Gastroesophageal sphincter (tissue), 4 donors: Measurements from ENCODE around the gene TNK2. TPM values are rescaled to one million over a fixed set of nuclear protein-coding genes. Genes with fewer than 3 reads are reported as not detected.

ENCODE experiments used
- ATAC-seq: fragments of 150-250 bp; one replicate; pipeline ENCODE4 v1.9.1; 2016; ENCODE audit warnings: mild to moderate bottlenecking, moderate library complexity
- H3K27ac ChIP-seq, 4 donors: fragments of 200-600 bp; sonication (generic) in 3 of 4; 1 replicate in 3 of 4; 2 replicates in 1 of 4; pipeline ENCODE4 v1.5.1; 2016 to 2019
- H3K27me3 ChIP-seq: fragments of 200-600 bp; sonication (generic); one replicate; pipeline ENCODE4 v1.5.1; 2019
- H3K36me3 ChIP-seq, 2 donors: fragments of 200-600 bp; sonication (generic); one replicate each; pipeline ENCODE4 v1.5.1; 2019; ENCODE audit warnings: control low read depth in 1 of 2
- H3K4me1 ChIP-seq, 3 donors: fragments of 200-600 bp; sonication (generic); 1 replicate in 2 of 3; 2 replicates in 1 of 3; pipeline ENCODE4 v1.5.1; 2016 to 2019; ENCODE audit warnings: control low read depth in 2 of 3
- H3K4me3 ChIP-seq, 2 donors: fragments of 200-600 bp; sonication (generic); one replicate each; pipeline ENCODE4 v1.5.1; 2019; ENCODE audit warnings: mild to moderate bottlenecking in 1 of 2, moderate library complexity in 1 of 2
- H3K9me3 ChIP-seq, 3 donors: fragments of 200-600 bp; sonication (generic); one replicate each; pipeline ENCODE4 v1.5.1; 2017 to 2019; ENCODE audit warnings: control low read depth in 2 of 3
- CTCF ChIP-seq, 4 experiments: fragments of 200-600 bp in 2 of 4; fragments of 450-650 bp in 2 of 4; sonication (generic) in 1 of 4; IDR thresholded peaks; one replicate each; pipeline ENCODE4 v1.5.1; 2017 to 2019; ENCODE audit warnings: antibody characterized with exemption in 4 of 4, mild to moderate bottlenecking in 2 of 4, moderate library complexity in 2 of 4
- EP300 ChIP-seq: sonication (generic); formaldehyde crosslinking; IDR thresholded peaks from one replicate; pipeline ENCODE4 v1.6.1; 2017; ENCODE audit warnings: antibody characterized with exemption, mild to moderate bottlenecking
- POLR2A ChIP-seq, 2 donors: fragments of 450-650 bp; IDR thresholded peaks; one replicate each; pipeline ENCODE4 v1.6.1; 2017; ENCODE audit warnings: antibody characterized with exemption in 2 of 2, mild to moderate bottlenecking in 2 of 2, moderate library complexity in 1 of 2
- POLR2AphosphoS5 ChIP-seq: sonication (generic); formaldehyde crosslinking; IDR thresholded peaks from one replicate; pipeline ENCODE4 v1.6.1; 2017; ENCODE audit warnings: antibody characterized with exemption
- WGBS, 2 donors: methylation state at CpG; one replicate each; pipeline ENCODE4 v1.1.5; 2018; ENCODE audit warnings: low coverage in 1 of 2; 5-methylcytosine and 5-hydroxymethylcytosine counted together
- total RNA-seq, 4 donors: library from RNA; depleted of rRNA; stranded (reverse); fragments of >200 nt; gene quantifications; one replicate each; pipeline ENCODE4 v1.1.0, GENCODE V29; 2016

TNK2 gene
- total RNA-seq, 4 donors from 2014 or later: 14.5 to 28.8 (median 23.9) TPM

- no peaks in the 10 kb centered on the region for H3K27me3 ChIP-seq
- no peak overlapping the region for H3K4me3 ChIP-seq
- no peak for ATAC-seq
- H3K27ac ChIP-seq: no peak overlapping the region
- no CpG with 5 or more reads among the region's 12 CpGs for WGBS, 2 donors
- H3K9me3 ChIP-seq: no peaks in the 10 kb centered on the region
- H3K36me3 ChIP-seq: peaks cover 0 to 89% of the 10 kb centered on the region in 2 donors
- TF ChIP-seq POLR2A (IDR thresholded peaks at IDR 0.05): no peak
- no peak for TF ChIP-seq EP300
- TF ChIP-seq POLR2AphosphoS5: no peak
- no peak for TF ChIP-seq CTCF (IDR thresholded peaks at IDR 0.05)
- H3K4me1 ChIP-seq: peaks cover 0 to 9% (median 0%) of the 10 kb centered on the region in 3 donors
Measured at GRCh38 chr3:195870937-195871336, 37.4 kb downstream of the TNK2 start.

- no peak for ATAC-seq
- no peak for TF ChIP-seq CTCF (IDR thresholded peaks at IDR 0.05)
- no peak for TF ChIP-seq POLR2A (IDR thresholded peaks at IDR 0.05)
- no peak for TF ChIP-seq EP300
- TF ChIP-seq POLR2AphosphoS5: no peak
Measured at GRCh38 chr3:195870442-195870841, 37.9 kb downstream of the TNK2 start.

GRCh38 chr3:195869413-195870001, 38.8 kb downstream of the TNK2 start:
- Histone ChIP-seq H3K27me3 (no peaks in the 10 kb centered on the region), H3K9me3 (no peaks in the 10 kb centered on the region), H3K36me3 (peaks cover 0 to 89% of the 10 kb centered on the region in 2 donors), H3K4me1 (peaks cover 0 to 9% (median 0%) of the 10 kb centered on the region in 3 donors), H3K27ac (no peak overlapping the region), H3K4me3 (no peak overlapping the region)
- 55 to 79% methylated on average over 8 to 15 of the region's 31 CpGs for WGBS, 2 donors
- ATAC-seq: no peak
- TF ChIP-seq POLR2A (IDR thresholded peaks at IDR 0.05): no peak
- no peak for TF ChIP-seq CTCF (IDR thresholded peaks at IDR 0.05)
- no peak for TF ChIP-seq POLR2AphosphoS5
- no peak for TF ChIP-seq EP300

More at GRCh38 chr3:195870442-195870841, 37.9 kb downstream of the TNK2 start:
- no CpG with 5 or more reads among the region's 7 CpGs for WGBS, 2 donors
- H3K27ac ChIP-seq: no peak overlapping the region
- H3K27me3 ChIP-seq: no peaks in the 10 kb centered on the region
- no peak overlapping the region for H3K4me3 ChIP-seq
- H3K9me3 ChIP-seq: no peaks in the 10 kb centered on the region
- H3K36me3 ChIP-seq: peaks cover 0 to 89% of the 10 kb centered on the region in 2 donors
- H3K4me1 ChIP-seq: peaks cover 0 to 9% (median 0%) of the 10 kb centered on the region in 3 donors

- WGBS, 2 donors: no CpG with 5 or more reads among the region's 30 CpGs
- H3K36me3 ChIP-seq: peaks cover 0 to 88% of the 10 kb centered on the region in 2 donors
Measured at GRCh38 chr3:195868866-195869412, 39.4 kb downstream of the TNK2 start.

GRCh38 chr3:195868336-195868865, 40.0 kb downstream of the TNK2 start:
- peaks cover 0 to 8% (median 4%) of the 10 kb centered on the region in 3 donors for H3K4me1 ChIP-seq
- 100% methylated on average over 2 of the region's 39 CpGs; no CpG with 5 or more reads in 1 of the 2 donors for WGBS, 2 donors
- H3K9me3 ChIP-seq: no peaks in the 10 kb centered on the region
- ATAC-seq: no peak
- H3K4me3 ChIP-seq: no peak overlapping the region
- H3K27ac ChIP-seq: no peak overlapping the region
- TF ChIP-seq POLR2AphosphoS5 (no peak), CTCF (IDR thresholded peaks at IDR 0.05) (no peak), POLR2A (IDR thresholded peaks at IDR 0.05) (no peak), EP300 (no peak)
- H3K27me3 ChIP-seq: no peaks in the 10 kb centered on the region
- H3K36me3 ChIP-seq: peaks cover 0 to 87% of the 10 kb centered on the region in 2 donors

More at GRCh38 chr3:195868866-195869412, 39.4 kb downstream of the TNK2 start:
- H3K4me1 ChIP-seq: peaks cover 0 to 8% (median 0%) of the 10 kb centered on the region in 3 donors
- H3K27ac ChIP-seq: no peak overlapping the region
- H3K9me3 ChIP-seq: no peaks in the 10 kb centered on the region
- no peaks in the 10 kb centered on the region for H3K27me3 ChIP-seq
- no peak for TF ChIP-seq EP300
- TF ChIP-seq POLR2A (IDR thresholded peaks at IDR 0.05): no peak
- no peak overlapping the region for H3K4me3 ChIP-seq
- no peak for ATAC-seq
